DND-41 (cell line): ENCODE data around the gene OSBPL5.

Experiments
- ATAC-seq: fragments of 200-7000 bp; cut with Tn5 transposase; 3 replicates; pipeline ENCODE4 v1.9.1; 2021; ENCODE audit warnings: low read depth; ENCODE audit not compliant: insufficient read depth
- DNase-seq: peaks from one replicate; pipeline ENCODE4 v3.0.0-alpha.2; 2020
- H2AFZ ChIP-seq: 2 replicates; pipeline ENCODE4 v1.6.0; 2012; ENCODE audit warnings: low read depth, low read length
- H3K27ac ChIP-seq: 2 replicates; pipeline ENCODE4 v1.5.1; 2012; ENCODE audit warnings: low read length, inconsistent platforms
- H3K27me3 ChIP-seq: fragments of 200-600 bp; sonication (generic); 2 replicates; pipeline ENCODE4 v1.6.0; 2012; ENCODE audit warnings: low read length, mild to moderate bottlenecking, inconsistent platforms; ENCODE audit not compliant: insufficient read depth, poor library complexity
- H3K36me3 ChIP-seq: 2 replicates; pipeline ENCODE4 v1.5.1; 2012; ENCODE audit warnings: low read length, inconsistent platforms; ENCODE audit not compliant: insufficient read depth
- H3K4me1 ChIP-seq: 2 replicates; pipeline ENCODE4 v1.5.1; 2012; ENCODE audit warnings: mild to moderate bottlenecking, low read length; ENCODE audit not compliant: insufficient read depth
- H3K4me2 ChIP-seq: 2 replicates; pipeline ENCODE4 v1.6.0; 2012; ENCODE audit warnings: mild to moderate bottlenecking, moderate library complexity, low read length, inconsistent platforms; ENCODE audit not compliant: insufficient read depth
- H3K4me3 ChIP-seq, 2 experiments: fragments of 200-600 bp in 1 of 2; shearing (Covaris generic) in 1 of 2; 2 replicates each; pipeline ENCODE4 v1.5.1; 2012 to 2016; ENCODE audit warnings: inconsistent platforms in 2 of 2, low read length in 2 of 2, mild to moderate bottlenecking in 2 of 2, low read depth in 1 of 2, moderate library complexity in 1 of 2
- H3K79me2 ChIP-seq: 2 replicates; pipeline ENCODE4 v1.6.0; 2012; ENCODE audit warnings: low read length, inconsistent platforms; ENCODE audit not compliant: insufficient read depth
- H3K9ac ChIP-seq: 2 replicates; pipeline ENCODE4 v1.6.0; 2012; ENCODE audit warnings: low read depth, mild to moderate bottlenecking, inconsistent platforms, low read length, moderate library complexity
- H3K9me3 ChIP-seq: 2 replicates; pipeline ENCODE4 v1.5.1; 2012; ENCODE audit warnings: low read length, moderate library complexity, mild to moderate bottlenecking, inconsistent platforms; ENCODE audit not compliant: insufficient read depth, severe bottlenecking
- H4K20me1 ChIP-seq: 2 replicates; pipeline ENCODE4 v1.6.0; 2012; ENCODE audit warnings: low read length; ENCODE audit not compliant: insufficient read depth
- EZH2 ChIP-seq: IDR thresholded peaks from 3 replicates; pipeline ENCODE4 v1.6.1; 2012; ENCODE audit warnings: borderline replicate concordance, low read depth, mild to moderate bottlenecking, moderate library complexity, low read length, inconsistent platforms; ENCODE audit not compliant: severe bottlenecking
- TF ChIP-seq, protein P1 (sequence below): IDR thresholded peaks from 2 replicates; pipeline ENCODE4 v1.5.1; 2012; ENCODE audit warnings: borderline replicate concordance, low read length, moderate library complexity, mild to moderate bottlenecking; ENCODE audit not compliant: poor library complexity, severe bottlenecking; ENCODE audit errors: extremely low read depth

Gene OSBPL5

DNA sequence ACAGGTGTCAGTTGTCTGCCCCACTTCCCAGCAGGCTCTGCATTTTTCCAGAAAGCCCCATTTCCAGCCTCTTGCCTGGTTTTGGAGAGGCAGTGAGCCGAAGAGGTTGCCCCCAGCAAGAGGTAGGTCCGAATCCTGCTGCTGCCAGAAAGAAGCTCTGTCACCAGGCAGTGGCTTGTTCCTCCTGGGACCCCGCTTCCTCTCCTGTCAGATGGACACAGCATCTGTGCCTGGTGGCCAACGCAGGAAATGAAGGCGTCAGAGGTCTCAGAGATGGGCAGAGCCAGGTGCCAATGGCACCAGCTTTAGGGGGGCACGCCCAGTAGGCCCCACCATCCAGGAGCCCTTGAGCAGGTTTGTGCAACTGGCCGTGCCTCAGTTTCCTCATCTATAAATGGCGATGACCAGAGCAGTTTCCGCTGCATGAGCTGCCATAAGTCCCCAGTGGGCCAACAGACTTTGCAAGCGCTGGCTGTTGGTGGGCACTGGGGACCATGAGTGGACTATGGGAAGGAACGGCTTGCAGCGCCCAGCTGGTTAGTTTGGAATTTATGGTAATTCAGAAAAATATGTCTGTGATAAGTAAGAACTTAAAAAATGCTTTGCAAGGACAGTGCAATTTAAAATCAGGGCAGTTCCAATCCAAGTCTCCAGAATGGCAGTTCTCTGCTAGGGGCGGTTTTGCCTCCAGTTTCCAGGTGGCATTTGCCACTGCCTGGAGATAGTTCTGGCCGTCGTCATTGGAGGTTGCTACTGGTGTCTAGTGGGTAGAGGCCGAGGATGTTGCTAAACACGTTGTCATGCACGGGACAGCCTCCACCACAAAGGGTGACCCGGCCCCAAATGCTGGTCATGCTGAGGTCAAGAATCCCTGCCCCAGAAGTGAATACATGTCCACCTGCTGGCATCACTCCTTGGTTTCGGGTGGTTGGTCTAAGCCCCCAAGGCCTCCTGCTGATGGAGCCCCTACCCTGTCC lies 2.3 kb upstream of the OSBPL5 start:
- H3K9ac ChIP-seq = no peak overlapping the region
- H3K4me3 ChIP-seq = no peak overlapping the region
- H3K4me1 ChIP-seq = peaks cover 79% of the 10 kb centered on the region
- no peak overlapping the region for H3K4me2 ChIP-seq
- H3K9me3 ChIP-seq = no peaks in the 10 kb centered on the region
- H3K27ac ChIP-seq = peak overlapping the region; percentile 25; the same call in 1 of the 2 replicates
- no peak for DNase-seq
- no peak for ATAC-seq
- no peaks in the 10 kb centered on the region for H3K27me3 ChIP-seq
- peaks cover 5% of the 10 kb centered on the region; the same call in 1 of the 2 replicates for H3K36me3 ChIP-seq
- no peak overlapping the region for H2AFZ ChIP-seq
- peaks cover 19% of the 10 kb centered on the region for H4K20me1 ChIP-seq
- no peak for TF ChIP-seq EZH2
- TF ChIP-seq, protein P1, sequence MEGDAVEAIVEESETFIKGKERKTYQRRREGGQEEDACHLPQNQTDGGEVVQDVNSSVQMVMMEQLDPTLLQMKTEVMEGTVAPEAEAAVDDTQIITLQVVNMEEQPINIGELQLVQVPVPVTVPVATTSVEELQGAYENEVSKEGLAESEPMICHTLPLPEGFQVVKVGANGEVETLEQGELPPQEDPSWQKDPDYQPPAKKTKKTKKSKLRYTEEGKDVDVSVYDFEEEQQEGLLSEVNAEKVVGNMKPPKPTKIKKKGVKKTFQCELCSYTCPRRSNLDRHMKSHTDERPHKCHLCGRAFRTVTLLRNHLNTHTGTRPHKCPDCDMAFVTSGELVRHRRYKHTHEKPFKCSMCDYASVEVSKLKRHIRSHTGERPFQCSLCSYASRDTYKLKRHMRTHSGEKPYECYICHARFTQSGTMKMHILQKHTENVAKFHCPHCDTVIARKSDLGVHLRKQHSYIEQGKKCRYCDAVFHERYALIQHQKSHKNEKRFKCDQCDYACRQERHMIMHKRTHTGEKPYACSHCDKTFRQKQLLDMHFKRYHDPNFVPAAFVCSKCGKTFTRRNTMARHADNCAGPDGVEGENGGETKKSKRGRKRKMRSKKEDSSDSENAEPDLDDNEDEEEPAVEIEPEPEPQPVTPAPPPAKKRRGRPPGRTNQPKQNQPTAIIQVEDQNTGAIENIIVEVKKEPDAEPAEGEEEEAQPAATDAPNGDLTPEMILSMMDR = no peak
- H3K79me2 ChIP-seq = peaks cover 27% of the 10 kb centered on the region

DNA sequence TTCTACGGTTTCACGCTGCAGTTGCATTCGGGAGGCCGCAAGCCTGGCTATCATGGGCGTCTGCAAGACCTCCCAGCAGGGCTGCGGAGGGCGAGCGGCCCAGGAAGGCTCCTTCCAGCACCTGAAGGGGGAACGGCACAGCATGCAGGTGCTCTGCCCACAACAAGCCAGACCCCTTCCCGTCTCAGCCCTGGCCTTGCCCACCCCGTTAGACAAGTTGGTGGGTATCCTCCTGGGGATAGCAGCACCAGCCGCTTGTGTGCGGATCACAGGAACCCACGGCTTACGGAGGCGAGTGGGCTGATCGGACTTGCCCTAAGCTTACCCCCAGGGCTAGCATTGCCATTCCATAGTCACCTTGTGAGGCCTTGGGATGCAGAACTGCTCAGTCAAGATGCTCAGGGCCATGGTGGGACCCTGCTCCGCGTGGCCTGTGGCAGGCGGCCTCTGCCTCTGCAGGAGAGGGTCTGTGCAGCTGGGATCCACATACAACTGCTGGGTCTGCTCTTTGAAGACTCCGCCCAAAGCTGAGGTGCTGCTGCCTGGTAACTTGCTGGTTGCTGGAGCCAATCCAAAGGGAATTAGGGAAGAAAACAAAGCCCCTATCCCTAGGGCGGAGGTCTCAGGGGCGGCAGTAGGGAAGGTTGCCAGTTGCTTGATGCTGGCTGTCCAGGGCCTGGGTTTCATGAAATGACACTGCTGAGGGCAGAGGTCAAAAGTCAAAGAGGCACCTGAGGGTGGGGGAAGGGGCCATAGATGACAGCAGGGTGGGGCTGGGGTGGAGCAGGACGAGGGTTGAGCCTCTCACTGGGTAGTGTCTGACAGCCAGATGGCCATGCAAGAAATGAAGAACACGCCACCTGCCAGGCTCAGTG lies 1.4 kb upstream of the OSBPL5 start:
- Histone ChIP-seq H3K27me3 (no peaks in the 10 kb centered on the region), H3K4me1 (peaks cover 79% of the 10 kb centered on the region), H3K79me2 (peaks cover 36% of the 10 kb centered on the region), H3K27ac (peak overlapping the region; percentile 13; the same call in 1 of the 2 replicates), H3K36me3 (peaks cover 13% of the 10 kb centered on the region), H3K4me2 (peak overlapping the region; percentile 98), H3K4me3 (peak overlapping the region in 1 of 2 experiments; percentile 97; a peak in 2 of 4 replicates), H4K20me1 (peaks cover 28% of the 10 kb centered on the region), H3K9me3 (no peaks in the 10 kb centered on the region), H3K9ac (peak overlapping the region; percentile 86; the same call in 1 of the 2 replicates), H2AFZ (no peak overlapping the region)
- DNase-seq (peak; percentile 31), ATAC-seq (no peak)
- TF ChIP-seq EZH2 = no peak
- TF ChIP-seq, protein P1 = no peak

DNA sequence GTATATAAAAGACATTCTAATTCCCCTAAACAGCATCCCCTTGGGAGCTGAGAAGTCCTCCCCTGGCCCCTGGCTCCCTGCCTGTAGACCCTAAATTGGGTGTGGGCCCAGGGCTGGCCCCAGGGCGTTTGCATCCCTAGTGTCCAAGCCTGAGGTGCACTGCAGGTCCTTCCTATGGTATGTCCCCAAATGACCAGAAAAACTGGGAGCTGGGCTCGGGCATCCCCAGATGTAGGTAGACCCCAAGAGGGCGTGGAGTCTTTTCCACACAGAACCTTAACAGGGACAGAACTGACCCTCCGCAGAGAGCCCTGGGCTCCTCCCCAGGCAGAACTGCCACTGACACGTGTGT lies 782 bp upstream of the OSBPL5 start:
- Histone ChIP-seq H4K20me1 (peaks cover 34% of the 10 kb centered on the region), H3K4me1 (peaks cover 78% of the 10 kb centered on the region), H3K9ac (peak overlapping the region; percentile 86), H3K4me2 (peak overlapping the region; percentile 98), H3K79me2 (peaks cover 42% of the 10 kb centered on the region), H3K9me3 (no peaks in the 10 kb centered on the region), H3K36me3 (peaks cover 19% of the 10 kb centered on the region), H3K27me3 (no peaks in the 10 kb centered on the region), H3K27ac (peak overlapping the region; percentile 92), H3K4me3 (peak overlapping the region; percentile 84 to 97; a peak in 3 of 4 replicates), H2AFZ (peak overlapping the region; percentile 72)
- DNase-seq = no peak
- no peak for TF ChIP-seq EZH2
- TF ChIP-seq, protein P1 = no peak
- ATAC-seq = no peak
